AG09319 (cell line): ENCODE results near the gene HAUS3.
"Not testable (repeated sequence)": the region's sequence is repeated elsewhere in the genome, so short reads cannot be mapped to it uniquely, and the experiment has no call there.

ENCODE experiments used
- DNase-seq: peaks from one replicate; pipeline ENCODE4 v3.0.0-alpha.2; 2010; ENCODE audit warnings: low read depth; ENCODE audit errors: extremely low read depth
- CTCF ChIP-seq: IDR thresholded peaks from 2 replicates; pipeline ENCODE4 v1.5.1; 2011; ENCODE audit warnings: low read depth, mild to moderate bottlenecking, inconsistent platforms, low read length, moderate library complexity

HAUS3 gene

GRCh38 chr4:2218436-2218835 lies 23.5 kb downstream of the HAUS3 start:
- TF ChIP-seq CTCF = no peak

GRCh38 chr4:2217726-2218125 lies 24.2 kb downstream of the HAUS3 start:
- TF ChIP-seq CTCF = no peak
- no peak for DNase-seq

More at GRCh38 chr4:2218436-2218835, 23.5 kb downstream of the HAUS3 start:
- no peak for DNase-seq

GRCh38 chr4:2212831-2213230 lies 29.1 kb downstream of the HAUS3 start:
- TF ChIP-seq CTCF = no peak
- DNase-seq = no peak

- DNase-seq = not testable (repeated sequence)
Measured at GRCh38 chr4:2202789-2203188, 39.1 kb downstream of the HAUS3 start.

GRCh38 chr4:2194496-2194895 lies 47.4 kb downstream of the HAUS3 start:
- no peak for TF ChIP-seq CTCF

GRCh38 chr4:2193326-2193725 lies 48.6 kb downstream of the HAUS3 start:
- no peak for TF ChIP-seq CTCF
- DNase-seq = no peak

More at GRCh38 chr4:2194496-2194895, 47.4 kb downstream of the HAUS3 start:
- DNase-seq = no peak

GRCh38 chr4:2186865-2187172 lies 55.1 kb downstream of the HAUS3 start:
- no peak for TF ChIP-seq CTCF
- no peak for DNase-seq

- DNase-seq = no peak
Measured at GRCh38 chr4:2186133-2186864, 55.6 kb downstream of the HAUS3 start.

More at GRCh38 chr4:2186133-2186864, 55.6 kb downstream of the HAUS3 start:
- no peak; the same call in 1 of the 2 replicates for TF ChIP-seq CTCF
